Peyer's patch (tissue), 4 donors: Measurements from ENCODE around the gene S100A1. TPM values are rescaled to one million over a fixed set of nuclear protein-coding genes. Genes with fewer than 3 reads are reported as not detected.

ENCODE experiments used
- DNase-seq, 3 donors: peaks; one replicate each; pipeline ENCODE4 v3.0.0-alpha.2; 2017 to 2019
- H3K27ac ChIP-seq, 4 donors: fragments of 200-600 bp; sonication (generic); one replicate each; pipeline ENCODE4 v1.5.1; 2016 to 2019
- H3K27me3 ChIP-seq, 2 donors: fragments of 200-600 bp; sonication (generic); one replicate each; pipeline ENCODE4 v1.5.1; 2019
- H3K36me3 ChIP-seq, 3 donors: fragments of 200-600 bp; sonication (generic); one replicate each; pipeline ENCODE4 v1.5.1; 2016 to 2019
- H3K4me1 ChIP-seq, 4 donors: fragments of 200-600 bp; sonication (generic); one replicate each; pipeline ENCODE4 v1.5.1; 2016 to 2019
- H3K4me3 ChIP-seq, 4 donors: fragments of 200-600 bp; sonication (generic); 1 replicate in 3 of 4; 2 replicates in 1 of 4; pipeline ENCODE4 v1.5.1; 2016 to 2019; ENCODE audit warnings: mild to moderate bottlenecking in 1 of 4
- H3K9me3 ChIP-seq, 4 donors: fragments of 200-600 bp; sonication (generic); one replicate each; pipeline ENCODE4 v1.5.1; 2016 to 2019; ENCODE audit warnings: mild to moderate bottlenecking in 1 of 4
- POLR2A ChIP-seq, 2 donors: fragments of 450-650 bp; IDR thresholded peaks; one replicate each; pipeline ENCODE4 v1.5.1; 2017; ENCODE audit warnings: antibody characterized with exemption in 2 of 2, mild to moderate bottlenecking in 2 of 2, moderate library complexity in 2 of 2
- total RNA-seq, 4 donors: library from RNA; depleted of rRNA; stranded (reverse); fragments of >200 nt; gene quantifications; one replicate each; pipeline ENCODE4 v1.1.0, GENCODE V29; 2016
- TF ChIP-seq, protein P1 (sequence below), 6 experiments: fragments of 450-650 bp in 4 of 6; fragments of 200-600 bp in 2 of 6; sonication (generic) in 1 of 6; IDR thresholded peaks; one replicate each; pipeline ENCODE4 v1.5.1; 2017 to 2019; ENCODE audit warnings: antibody characterized with exemption in 6 of 6, mild to moderate bottlenecking in 3 of 6, moderate library complexity in 1 of 6

S100A1 gene
- total RNA-seq, 4 donors from 2014 or later, result not detected

DNA sequence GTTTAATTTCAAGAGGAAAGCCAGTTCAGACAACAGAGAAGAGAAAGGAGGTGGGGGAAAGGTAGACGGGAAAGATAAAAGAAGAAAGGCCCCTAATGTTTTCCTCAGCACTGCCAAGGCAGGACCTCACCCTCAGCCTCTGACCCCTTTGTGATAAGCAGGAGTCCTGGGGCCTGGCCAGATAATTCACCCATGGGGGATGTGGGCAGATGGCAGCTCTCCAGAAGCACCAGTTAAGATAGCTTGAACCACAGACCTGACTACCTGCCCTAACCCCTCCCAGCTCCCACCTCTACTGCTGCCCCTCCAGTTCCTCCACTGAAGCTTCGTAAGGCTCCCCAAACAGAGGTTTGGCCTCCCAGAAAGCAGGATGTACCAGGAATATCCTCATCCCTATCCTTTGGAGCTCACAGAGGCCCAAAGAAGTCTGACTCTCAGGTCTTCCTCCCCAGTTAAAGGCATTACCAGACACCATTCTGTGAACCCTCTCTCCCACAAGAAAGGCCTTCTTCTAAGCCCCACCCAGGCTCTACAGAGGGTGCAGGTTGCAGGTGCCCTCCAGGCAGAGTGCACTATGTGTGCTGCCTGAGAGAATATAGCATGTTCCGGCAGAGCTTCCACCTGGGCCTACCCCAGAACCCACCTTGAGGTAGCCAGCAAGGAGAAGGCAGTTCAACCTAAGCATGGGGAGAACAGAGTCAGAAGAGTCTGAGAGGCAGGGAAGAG lies 21.1 kb downstream of the S100A1 start:
- Histone ChIP-seq H3K27ac (no peak overlapping the region), H3K4me3 (no peak overlapping the region), H3K4me1 (no peaks in the 10 kb centered on the region), H3K9me3 (no peaks in the 10 kb centered on the region), H3K27me3 (no peaks in the 10 kb centered on the region), H3K36me3 (peaks cover 0 to 29% (median 3%) of the 10 kb centered on the region in 3 donors)
- TF ChIP-seq, protein P1, sequence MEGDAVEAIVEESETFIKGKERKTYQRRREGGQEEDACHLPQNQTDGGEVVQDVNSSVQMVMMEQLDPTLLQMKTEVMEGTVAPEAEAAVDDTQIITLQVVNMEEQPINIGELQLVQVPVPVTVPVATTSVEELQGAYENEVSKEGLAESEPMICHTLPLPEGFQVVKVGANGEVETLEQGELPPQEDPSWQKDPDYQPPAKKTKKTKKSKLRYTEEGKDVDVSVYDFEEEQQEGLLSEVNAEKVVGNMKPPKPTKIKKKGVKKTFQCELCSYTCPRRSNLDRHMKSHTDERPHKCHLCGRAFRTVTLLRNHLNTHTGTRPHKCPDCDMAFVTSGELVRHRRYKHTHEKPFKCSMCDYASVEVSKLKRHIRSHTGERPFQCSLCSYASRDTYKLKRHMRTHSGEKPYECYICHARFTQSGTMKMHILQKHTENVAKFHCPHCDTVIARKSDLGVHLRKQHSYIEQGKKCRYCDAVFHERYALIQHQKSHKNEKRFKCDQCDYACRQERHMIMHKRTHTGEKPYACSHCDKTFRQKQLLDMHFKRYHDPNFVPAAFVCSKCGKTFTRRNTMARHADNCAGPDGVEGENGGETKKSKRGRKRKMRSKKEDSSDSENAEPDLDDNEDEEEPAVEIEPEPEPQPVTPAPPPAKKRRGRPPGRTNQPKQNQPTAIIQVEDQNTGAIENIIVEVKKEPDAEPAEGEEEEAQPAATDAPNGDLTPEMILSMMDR (IDR thresholded peaks at IDR 0.05), result no peak
- peak in 1 of 3 donors; percentile 29 for DNase-seq

DNA sequence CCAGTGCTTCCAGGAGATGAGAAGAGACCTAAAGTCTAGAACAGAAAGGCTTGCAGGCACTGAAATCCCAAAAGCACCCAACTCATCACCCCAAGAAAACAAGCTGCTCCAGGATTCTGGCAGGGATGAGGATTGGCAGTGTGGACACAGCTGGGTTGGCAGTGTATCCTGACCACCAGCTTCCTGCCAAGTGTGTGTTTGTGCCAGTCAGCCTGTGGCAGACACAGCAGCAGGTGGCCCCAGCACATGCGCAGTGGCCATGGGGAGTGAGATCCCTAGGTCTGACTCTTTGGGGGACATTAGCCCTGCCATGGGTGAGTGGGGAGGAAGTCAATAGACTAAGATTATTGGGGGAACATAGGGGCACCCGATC lies 21.6 kb downstream of the S100A1 start:
- Histone ChIP-seq H3K36me3 (peaks cover 0 to 25% (median 3%) of the 10 kb centered on the region in 3 donors), H3K27me3 (no peaks in the 10 kb centered on the region), H3K4me1 (no peaks in the 10 kb centered on the region), H3K27ac (no peak overlapping the region), H3K9me3 (no peaks in the 10 kb centered on the region), H3K4me3 (no peak overlapping the region)
- peak in 1 of 3 donors; percentile 34 for DNase-seq
- no peak for TF ChIP-seq POLR2A (IDR thresholded peaks at IDR 0.05)
- TF ChIP-seq, protein P1 (IDR thresholded peaks at IDR 0.05), result no peak

DNA sequence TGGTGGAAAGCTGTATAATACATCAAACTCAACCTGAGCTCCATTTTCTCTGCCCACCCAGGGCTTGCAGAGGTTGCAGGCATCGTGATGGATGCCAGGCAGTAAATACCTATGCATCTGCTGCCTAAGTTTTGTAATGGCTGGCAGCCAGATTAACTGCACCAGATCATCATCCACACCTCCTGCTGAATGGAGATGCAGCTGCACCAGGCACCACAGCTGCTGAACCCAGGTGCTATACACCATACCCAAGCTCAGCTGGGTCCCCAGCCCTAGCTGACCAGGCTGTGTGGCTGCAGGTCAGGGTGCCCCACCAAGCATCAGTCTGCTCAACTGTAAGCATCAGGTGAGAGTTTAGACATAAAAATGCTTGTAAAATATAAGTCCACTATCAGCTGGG lies 23.5 kb downstream of the S100A1 start:
- no peak for DNase-seq
- H3K4me1 ChIP-seq, result no peaks in the 10 kb centered on the region
- H3K27ac ChIP-seq, result no peak overlapping the region
- no peak overlapping the region for H3K4me3 ChIP-seq
- H3K9me3 ChIP-seq, result no peaks in the 10 kb centered on the region
- no peaks in the 10 kb centered on the region for H3K27me3 ChIP-seq
- H3K36me3 ChIP-seq, result peaks cover 0 to 5% (median 0%) of the 10 kb centered on the region in 3 donors
- TF ChIP-seq, protein P1 (IDR thresholded peaks at IDR 0.05), result no peak
- TF ChIP-seq POLR2A (IDR thresholded peaks at IDR 0.05), result no peak

DNA sequence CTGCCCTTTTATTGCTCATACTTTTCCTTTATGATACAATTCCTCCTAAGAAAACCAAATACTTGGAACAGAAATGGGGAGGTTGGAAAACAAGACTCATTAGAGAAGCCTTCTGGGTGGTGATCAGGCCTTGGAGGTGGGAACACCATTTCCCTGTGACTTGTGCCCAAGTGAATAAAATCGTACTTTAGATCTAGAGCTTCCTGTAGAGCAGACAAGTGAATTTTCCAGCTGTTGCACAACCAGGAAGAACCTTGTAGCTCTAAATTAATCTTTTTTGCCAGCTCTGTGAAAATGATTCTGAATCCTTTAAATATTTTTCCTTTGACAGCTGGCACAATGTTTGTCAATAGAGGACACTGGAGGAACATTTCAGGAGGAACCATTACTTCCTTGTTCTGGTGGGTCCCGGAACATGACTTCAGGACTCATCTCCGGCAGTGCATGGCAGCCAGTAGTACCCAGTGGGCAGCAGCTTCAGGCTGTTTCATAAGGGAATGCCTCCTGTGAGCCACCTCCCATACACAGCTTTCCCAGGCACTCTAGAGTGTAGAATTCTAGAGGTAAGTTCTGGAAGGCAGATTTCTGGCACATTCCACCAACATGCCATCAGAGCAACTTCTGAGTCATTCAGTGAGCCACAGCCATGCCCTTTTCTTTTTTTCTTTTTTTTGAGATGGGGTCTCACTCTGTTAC lies 24.7 kb downstream of the S100A1 start:
- Histone ChIP-seq H3K9me3 (no peaks in the 10 kb centered on the region), H3K4me1 (no peaks in the 10 kb centered on the region), H3K27me3 (no peaks in the 10 kb centered on the region), H3K4me3 (no peak overlapping the region), H3K27ac (peak overlapping the region in 1 of 4 donors; percentile 14), H3K36me3 (no peaks in the 10 kb centered on the region)
- TF ChIP-seq, protein P1 (IDR thresholded peaks at IDR 0.05), result no peak
- no peak for TF ChIP-seq POLR2A (IDR thresholded peaks at IDR 0.05)
- DNase-seq, result peak in 1 of 3 donors; percentile 20

DNA sequence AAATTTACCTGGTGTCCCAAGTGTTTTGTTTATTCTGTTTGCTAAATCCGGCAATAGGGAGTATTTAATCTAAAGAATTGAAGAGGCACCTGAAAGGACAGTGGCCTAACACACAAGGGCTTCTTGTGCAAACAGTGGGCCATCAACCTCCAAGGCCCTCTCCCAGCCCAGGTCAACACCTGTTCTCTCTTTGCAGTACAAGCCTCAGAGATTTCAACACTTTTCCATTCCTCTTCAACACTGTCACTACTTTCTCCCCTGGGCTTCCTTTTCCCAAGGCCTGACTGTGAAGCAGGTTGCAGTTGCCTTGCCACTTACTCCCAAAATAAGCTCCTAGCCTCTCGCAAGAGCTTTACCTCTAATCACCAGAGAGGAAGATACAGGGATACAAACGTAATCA lies 27.1 kb downstream of the S100A1 start:
- H3K27ac ChIP-seq, result no peak overlapping the region

More for the DNA sequence above, 27.1 kb downstream of the S100A1 start:
- H3K4me3 ChIP-seq, result no peak overlapping the region
- peaks cover 0 to 9% (median 0%) of the 10 kb centered on the region in 4 donors for H3K4me1 ChIP-seq
- no peaks in the 10 kb centered on the region for H3K36me3 ChIP-seq
- TF ChIP-seq POLR2A (IDR thresholded peaks at IDR 0.05), result no peak
- TF ChIP-seq, protein P1 (IDR thresholded peaks at IDR 0.05), result no peak
- peak in 1 of 3 donors; percentile 5 for DNase-seq
- no peaks in the 10 kb centered on the region for H3K27me3 ChIP-seq
- no peaks in the 10 kb centered on the region for H3K9me3 ChIP-seq
